Panc1 (cell line): ENCODE results near the gene LRCH1. TPM values are rescaled to one million over a fixed set of nuclear protein-coding genes. Genes with fewer than 3 reads are reported as not detected.

ENCODE experiments used
- ATAC-seq: fragments of 200-7000 bp; cut with Tn5 transposase; 2 replicates; pipeline ENCODE4 v1.9.1; 2020; ENCODE audit warnings: mild to moderate bottlenecking, moderate library complexity
- BruUV-seq: library from RNA; stranded (reverse); fragments of 400-500 nt; replicated peaks from 2 replicates; lab custom pipeline; 2021; lab: Mats Ljungman, UMichigan
- CTCF ChIA-PET: fragments of 300-600 bp; sonication (Branson Sonifier 250); formaldehyde crosslinking; loops from one replicate; lab custom pipeline; 2022; ENCODE audit warnings: antibody characterized with exemption; lab: Charles Lee
- POLR2A ChIA-PET: fragments of 300-600 bp; sonication (Branson Sonifier 250); formaldehyde crosslinking; loops from one replicate; lab custom pipeline; 2022; ENCODE audit warnings: antibody characterized with exemption; lab: Charles Lee
- DNase-seq: peaks from one replicate; pipeline ENCODE4 v3.0.0-alpha.2; 2010; ENCODE audit warnings: low read depth, low spot score
- H3K27ac ChIP-seq: 2 replicates; pipeline ENCODE4 v1.5.1; 2011; ENCODE audit warnings: mild to moderate bottlenecking, low read length, inconsistent platforms
- H3K27me3 ChIP-seq: fragments of 200-500 bp; sonication (Bioruptor generic); 2 replicates; pipeline ENCODE4 v1.6.0; 2014; ENCODE audit warnings: low read length, inconsistent platforms; ENCODE audit not compliant: control insufficient read depth, insufficient read depth
- H3K36me3 ChIP-seq: fragments of 200-500 bp; sonication (Bioruptor generic); 2 replicates; pipeline ENCODE4 v1.5.1; 2014; ENCODE audit warnings: inconsistent platforms, mild to moderate bottlenecking, low read length, moderate library complexity; ENCODE audit not compliant: control insufficient read depth, insufficient read depth
- H3K4me1 ChIP-seq: 2 replicates; pipeline ENCODE4 v1.5.1; 2011; ENCODE audit warnings: inconsistent platforms, mild to moderate bottlenecking, low read length, moderate library complexity; ENCODE audit not compliant: control insufficient read depth, insufficient read depth
- H3K4me3 ChIP-seq, 2 experiments: 2 replicates each; pipeline ENCODE4 v1.5.1; 2011 to 2012; ENCODE audit warnings: low read depth in 2 of 2, low read length in 2 of 2, mild to moderate bottlenecking in 2 of 2, inconsistent platforms in 1 of 2, moderate library complexity in 1 of 2
- H3K9me3 ChIP-seq: fragments of 200-500 bp; sonication (Bioruptor generic); 2 replicates; pipeline ENCODE4 v1.5.1; 2014; ENCODE audit warnings: low read depth, mild to moderate bottlenecking, inconsistent platforms, low read length, moderate library complexity; ENCODE audit not compliant: control insufficient read depth, insufficient read depth
- POLR2AphosphoS5 ChIP-seq: IDR thresholded peaks from 2 replicates; pipeline ENCODE4 v1.6.1; 2012; ENCODE audit warnings: mild to moderate bottlenecking, low read depth, low read length, moderate library complexity
- SIN3A ChIP-seq: IDR thresholded peaks from 2 replicates; pipeline ENCODE4 v1.6.1; 2012; ENCODE audit warnings: low read depth, mild to moderate bottlenecking, low read length, moderate library complexity, borderline replicate concordance; ENCODE audit not compliant: insufficient read depth
- TCF7L2 ChIP-seq: IDR thresholded peaks from 2 replicates; pipeline ENCODE4 v1.6.1; 2011; ENCODE audit warnings: mild to moderate bottlenecking, low read depth, low read length, inconsistent platforms
- in situ Hi-C: cut with HindIII; loops from 2 replicates; pipeline ENCODE4 v1.10.0; 2016; ENCODE audit warnings: low sequenced_read_pairs, low pct_unique_long_range_greater_than_20kb
- intact Hi-C: fragments of 100-400 bp; cut with micrococcal nuclease; formaldehyde crosslinking; loops from one replicate; pipeline ENCODE4 v1.10.0; 2022; ENCODE audit not compliant: unreplicated experiment
- total RNA-seq: library from RNA; stranded (reverse); gene quantifications from one replicate; pipeline ENCODE4 v1.2.1, GENCODE V29; 2021; ENCODE audit not compliant: unreplicated experiment
- TF ChIP-seq, protein P1 (sequence below): fragments of 450-650 bp; IDR thresholded peaks from 2 replicates; pipeline ENCODE4 v1.5.1; 2017; ENCODE audit warnings: mild to moderate bottlenecking
- TF ChIP-seq, protein P2 (sequence below), 2 experiments: IDR thresholded peaks; 2 replicates each; pipeline ENCODE4 v1.6.1; 2011 to 2012; ENCODE audit warnings: low read depth in 2 of 2, control low read depth in 1 of 2, low read length in 1 of 2, mild to moderate bottlenecking in 1 of 2, moderate library complexity in 1 of 2; ENCODE audit not compliant: insufficient read depth in 1 of 2

Gene LRCH1
- total RNA-seq, 1 experiment from 2014 or later, result 7.9 TPM

GRCh38 chr13:46717275-46717674, 164.3 kb downstream of the LRCH1 start:
- H3K9me3 ChIP-seq, result no peaks in the 10 kb centered on the region
- CTCF ChIA-PET, result no interaction called here
- H3K36me3 ChIP-seq, result no peaks in the 10 kb centered on the region
- no peak overlapping the region for H3K4me3 ChIP-seq
- no peaks in the 10 kb centered on the region for H3K27me3 ChIP-seq
- ATAC-seq, result no peak
- H3K4me1 ChIP-seq, result no peaks in the 10 kb centered on the region
- DNase-seq, result no peak
- in situ Hi-C loops (no loop called here), intact Hi-C loops (no loop called here)
- TF ChIP-seq TCF7L2, result no peak
- TF ChIP-seq, protein P1, sequence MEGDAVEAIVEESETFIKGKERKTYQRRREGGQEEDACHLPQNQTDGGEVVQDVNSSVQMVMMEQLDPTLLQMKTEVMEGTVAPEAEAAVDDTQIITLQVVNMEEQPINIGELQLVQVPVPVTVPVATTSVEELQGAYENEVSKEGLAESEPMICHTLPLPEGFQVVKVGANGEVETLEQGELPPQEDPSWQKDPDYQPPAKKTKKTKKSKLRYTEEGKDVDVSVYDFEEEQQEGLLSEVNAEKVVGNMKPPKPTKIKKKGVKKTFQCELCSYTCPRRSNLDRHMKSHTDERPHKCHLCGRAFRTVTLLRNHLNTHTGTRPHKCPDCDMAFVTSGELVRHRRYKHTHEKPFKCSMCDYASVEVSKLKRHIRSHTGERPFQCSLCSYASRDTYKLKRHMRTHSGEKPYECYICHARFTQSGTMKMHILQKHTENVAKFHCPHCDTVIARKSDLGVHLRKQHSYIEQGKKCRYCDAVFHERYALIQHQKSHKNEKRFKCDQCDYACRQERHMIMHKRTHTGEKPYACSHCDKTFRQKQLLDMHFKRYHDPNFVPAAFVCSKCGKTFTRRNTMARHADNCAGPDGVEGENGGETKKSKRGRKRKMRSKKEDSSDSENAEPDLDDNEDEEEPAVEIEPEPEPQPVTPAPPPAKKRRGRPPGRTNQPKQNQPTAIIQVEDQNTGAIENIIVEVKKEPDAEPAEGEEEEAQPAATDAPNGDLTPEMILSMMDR, result no peak
- no peak for TF ChIP-seq POLR2AphosphoS5
- no peak for TF ChIP-seq SIN3A
- TF ChIP-seq, protein P2, sequence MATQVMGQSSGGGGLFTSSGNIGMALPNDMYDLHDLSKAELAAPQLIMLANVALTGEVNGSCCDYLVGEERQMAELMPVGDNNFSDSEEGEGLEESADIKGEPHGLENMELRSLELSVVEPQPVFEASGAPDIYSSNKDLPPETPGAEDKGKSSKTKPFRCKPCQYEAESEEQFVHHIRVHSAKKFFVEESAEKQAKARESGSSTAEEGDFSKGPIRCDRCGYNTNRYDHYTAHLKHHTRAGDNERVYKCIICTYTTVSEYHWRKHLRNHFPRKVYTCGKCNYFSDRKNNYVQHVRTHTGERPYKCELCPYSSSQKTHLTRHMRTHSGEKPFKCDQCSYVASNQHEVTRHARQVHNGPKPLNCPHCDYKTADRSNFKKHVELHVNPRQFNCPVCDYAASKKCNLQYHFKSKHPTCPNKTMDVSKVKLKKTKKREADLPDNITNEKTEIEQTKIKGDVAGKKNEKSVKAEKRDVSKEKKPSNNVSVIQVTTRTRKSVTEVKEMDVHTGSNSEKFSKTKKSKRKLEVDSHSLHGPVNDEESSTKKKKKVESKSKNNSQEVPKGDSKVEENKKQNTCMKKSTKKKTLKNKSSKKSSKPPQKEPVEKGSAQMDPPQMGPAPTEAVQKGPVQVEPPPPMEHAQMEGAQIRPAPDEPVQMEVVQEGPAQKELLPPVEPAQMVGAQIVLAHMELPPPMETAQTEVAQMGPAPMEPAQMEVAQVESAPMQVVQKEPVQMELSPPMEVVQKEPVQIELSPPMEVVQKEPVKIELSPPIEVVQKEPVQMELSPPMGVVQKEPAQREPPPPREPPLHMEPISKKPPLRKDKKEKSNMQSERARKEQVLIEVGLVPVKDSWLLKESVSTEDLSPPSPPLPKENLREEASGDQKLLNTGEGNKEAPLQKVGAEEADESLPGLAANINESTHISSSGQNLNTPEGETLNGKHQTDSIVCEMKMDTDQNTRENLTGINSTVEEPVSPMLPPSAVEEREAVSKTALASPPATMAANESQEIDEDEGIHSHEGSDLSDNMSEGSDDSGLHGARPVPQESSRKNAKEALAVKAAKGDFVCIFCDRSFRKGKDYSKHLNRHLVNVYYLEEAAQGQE (IDR thresholded peaks at IDR 0.05; ENCODE audit: insufficient read depth in 1 of 2, low read depth in 2 of 2, low read length in 1 of 2), result no peak
- H3K27ac ChIP-seq, result no peak overlapping the region
- BruUV-seq, result no TSS peak
- POLR2A ChIA-PET, result no interaction called here

GRCh38 chr13:46717856-46718255, 164.9 kb downstream of the LRCH1 start:
- H3K27me3 ChIP-seq, result no peaks in the 10 kb centered on the region
- DNase-seq (no peak), ATAC-seq (no peak)
- ChIA-PET CTCF (no interaction called here), POLR2A (no interaction called here)
- BruUV-seq, result no TSS peak
- no peaks in the 10 kb centered on the region for H3K36me3 ChIP-seq
- no peaks in the 10 kb centered on the region for H3K4me1 ChIP-seq
- TF ChIP-seq, protein P2 (IDR thresholded peaks at IDR 0.05; ENCODE audit: insufficient read depth in 1 of 2, low read depth in 2 of 2, low read length in 1 of 2), result no peak
- TF ChIP-seq, protein P1, result no peak
- no peak for TF ChIP-seq SIN3A
- TF ChIP-seq POLR2AphosphoS5, result no peak
- no peak for TF ChIP-seq TCF7L2
- in situ Hi-C loops, result no loop called here
- intact Hi-C loops, result no loop called here
- H3K4me3 ChIP-seq, result no peak overlapping the region
- no peak overlapping the region for H3K27ac ChIP-seq
- no peaks in the 10 kb centered on the region for H3K9me3 ChIP-seq
